Peyer's patch (tissue), 4 donors: ENCODE results near the gene ZNF618.

ENCODE experiments used
- CTCF ChIP-seq, 6 experiments: fragments of 450-650 bp in 4 of 6; fragments of 200-600 bp in 2 of 6; sonication (generic) in 1 of 6; IDR thresholded peaks; one replicate each; pipeline ENCODE4 v1.5.1; 2017 to 2019; ENCODE audit warnings: antibody characterized with exemption in 6 of 6, mild to moderate bottlenecking in 3 of 6, moderate library complexity in 1 of 6
- POLR2A ChIP-seq, 2 donors: fragments of 450-650 bp; IDR thresholded peaks; one replicate each; pipeline ENCODE4 v1.5.1; 2017; ENCODE audit warnings: antibody characterized with exemption in 2 of 2, mild to moderate bottlenecking in 2 of 2, moderate library complexity in 2 of 2

GRCh38 chr9:113868501-113868900, 7.6 kb upstream of the ZNF618 start:
- TF ChIP-seq POLR2A (IDR thresholded peaks at IDR 0.05) (no peak), CTCF (IDR thresholded peaks at IDR 0.05) (no peak)
